GM12874 (cell line): ENCODE data around the gene PLXDC2.

Experiments
- TF ChIP-seq, protein P1 (sequence below): IDR thresholded peaks from 2 replicates; pipeline ENCODE4 v1.5.1; 2011; ENCODE audit warnings: low read depth, mild to moderate bottlenecking, control low read depth, low read length, moderate library complexity; ENCODE audit not compliant: insufficient read depth

PLXDC2 gene

GRCh38 chr10:19800161-19800560, 16.1 kb upstream of the PLXDC2 start:
- TF ChIP-seq, protein P1, sequence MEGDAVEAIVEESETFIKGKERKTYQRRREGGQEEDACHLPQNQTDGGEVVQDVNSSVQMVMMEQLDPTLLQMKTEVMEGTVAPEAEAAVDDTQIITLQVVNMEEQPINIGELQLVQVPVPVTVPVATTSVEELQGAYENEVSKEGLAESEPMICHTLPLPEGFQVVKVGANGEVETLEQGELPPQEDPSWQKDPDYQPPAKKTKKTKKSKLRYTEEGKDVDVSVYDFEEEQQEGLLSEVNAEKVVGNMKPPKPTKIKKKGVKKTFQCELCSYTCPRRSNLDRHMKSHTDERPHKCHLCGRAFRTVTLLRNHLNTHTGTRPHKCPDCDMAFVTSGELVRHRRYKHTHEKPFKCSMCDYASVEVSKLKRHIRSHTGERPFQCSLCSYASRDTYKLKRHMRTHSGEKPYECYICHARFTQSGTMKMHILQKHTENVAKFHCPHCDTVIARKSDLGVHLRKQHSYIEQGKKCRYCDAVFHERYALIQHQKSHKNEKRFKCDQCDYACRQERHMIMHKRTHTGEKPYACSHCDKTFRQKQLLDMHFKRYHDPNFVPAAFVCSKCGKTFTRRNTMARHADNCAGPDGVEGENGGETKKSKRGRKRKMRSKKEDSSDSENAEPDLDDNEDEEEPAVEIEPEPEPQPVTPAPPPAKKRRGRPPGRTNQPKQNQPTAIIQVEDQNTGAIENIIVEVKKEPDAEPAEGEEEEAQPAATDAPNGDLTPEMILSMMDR = no peak

DNA sequence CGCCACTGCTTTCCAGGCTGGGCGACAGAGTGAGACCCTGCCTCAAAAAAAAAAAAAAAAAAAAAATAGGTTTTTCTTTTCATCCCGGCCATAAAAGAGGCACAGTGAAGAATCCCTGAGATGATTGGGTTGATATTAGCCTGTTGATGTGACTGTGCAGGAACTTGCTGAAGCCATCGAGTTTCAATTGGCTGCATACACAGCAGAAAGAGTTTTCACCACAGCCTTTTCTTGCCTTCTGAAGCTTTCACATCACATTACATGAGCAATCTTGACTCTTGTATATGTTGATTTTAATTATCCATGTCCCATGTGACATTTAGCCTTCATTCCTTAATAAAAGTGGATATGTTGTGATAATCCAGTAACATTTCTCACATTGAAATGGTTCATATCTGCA, 14.9 kb upstream of the PLXDC2 start:
- TF ChIP-seq, protein P1 = no peak

DNA sequence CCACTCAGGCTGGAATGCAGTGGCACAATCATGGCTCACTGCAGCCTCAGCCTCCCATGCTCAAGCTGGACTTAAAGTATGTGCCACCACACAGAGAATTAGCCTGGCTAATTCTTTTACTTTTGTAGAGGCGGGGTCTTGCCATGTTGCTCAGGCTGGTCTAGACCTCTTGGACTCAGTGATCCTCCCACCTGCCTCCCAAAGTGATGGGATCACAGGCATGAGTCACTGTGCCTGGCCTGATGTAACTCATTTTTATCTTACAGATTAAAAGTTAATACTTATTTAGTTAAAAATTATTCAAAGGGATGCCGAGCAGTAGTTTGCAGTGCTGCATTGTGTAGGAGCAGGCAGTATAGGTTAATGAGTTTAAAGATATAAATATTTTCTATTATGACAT, 12.6 kb upstream of the PLXDC2 start:
- TF ChIP-seq, protein P1 = no peak

DNA sequence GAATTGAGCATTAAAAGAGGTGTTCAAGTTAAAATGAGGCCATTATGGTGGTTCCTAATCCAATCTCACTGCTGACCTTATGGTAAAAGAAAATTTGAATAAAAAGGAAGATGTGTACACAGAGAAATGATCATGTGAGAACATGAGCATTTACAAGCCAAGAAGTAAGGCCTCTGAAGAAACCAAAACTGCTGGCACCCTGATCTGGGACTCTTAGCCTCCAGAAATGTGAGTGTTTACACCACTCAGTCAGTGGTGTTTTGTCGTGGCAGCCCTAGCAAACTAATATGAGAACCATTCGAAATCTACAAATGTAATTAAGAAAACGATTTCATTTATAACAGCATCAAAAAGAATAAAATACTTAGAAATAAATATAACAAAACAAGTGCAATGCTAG, 6.8 kb upstream of the PLXDC2 start:
- TF ChIP-seq, protein P1 = no peak

DNA sequence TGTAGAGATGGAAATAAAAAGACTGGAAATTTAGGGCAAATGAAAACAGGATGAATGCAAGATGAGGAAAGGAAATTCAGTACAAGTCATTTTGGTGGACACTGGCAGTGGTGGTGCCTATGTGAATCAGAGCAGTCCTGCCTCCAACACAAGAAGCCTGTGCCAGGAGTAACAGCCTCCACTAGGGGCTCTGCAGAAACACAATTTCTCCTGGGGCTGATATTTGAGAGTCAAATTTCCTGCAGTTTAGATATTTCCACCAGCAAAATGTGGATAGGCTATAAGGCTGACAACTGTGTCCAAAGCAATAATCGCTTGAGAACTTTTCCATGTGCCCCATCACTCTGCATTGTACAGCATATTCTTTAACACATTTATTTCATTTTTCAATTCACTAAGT, 4.7 kb upstream of the PLXDC2 start:
- TF ChIP-seq, protein P1 = peak; percentile 44; the same call in 1 of the 2 replicates

GRCh38 chr10:19812976-19813375, 3.3 kb upstream of the PLXDC2 start:
- TF ChIP-seq, protein P1 = no peak

DNA sequence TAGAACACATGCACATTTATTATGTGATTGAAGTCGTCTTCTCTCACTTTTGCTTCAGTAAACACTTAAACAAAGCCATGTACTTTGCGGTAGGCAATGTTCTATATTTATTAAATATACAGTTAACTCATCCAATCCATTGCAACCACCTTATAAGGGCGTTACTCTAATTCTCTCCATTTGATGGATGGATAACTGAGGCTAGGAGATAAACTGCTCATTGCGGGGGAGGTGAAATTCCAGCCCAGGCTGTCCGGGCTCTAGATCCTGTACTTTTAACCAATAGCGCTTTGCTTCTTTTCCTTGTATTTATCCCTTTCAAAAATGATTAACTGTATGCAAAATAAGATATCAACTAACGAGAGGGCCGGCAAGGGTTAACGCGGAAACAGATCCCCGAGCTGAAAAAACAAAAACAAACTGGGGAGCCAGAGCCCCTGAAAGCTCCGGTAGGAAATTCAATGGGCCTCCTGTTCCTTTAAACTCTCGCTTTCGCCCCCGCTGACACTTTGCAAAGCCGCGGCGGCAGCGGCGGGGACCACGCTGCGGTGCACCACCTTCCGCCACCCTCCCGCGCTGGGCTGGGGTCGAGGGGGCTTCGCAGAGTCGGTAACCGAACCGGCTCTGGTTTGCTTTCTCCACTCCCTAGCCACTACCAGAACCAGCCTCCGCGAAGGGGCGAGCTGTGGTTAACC, 1.0 kb upstream of the PLXDC2 start:
- TF ChIP-seq, protein P1 = no peak
